IMR-90 (cell line): ENCODE measurements around the gene ECSCR. TPM values are rescaled to one million over a fixed set of nuclear protein-coding genes. Genes with fewer than 3 reads are reported as not detected.

Experiments used
- ATAC-seq: fragments of 200-7000 bp; cut with Tn5 transposase; 2 replicates; pipeline ENCODE4 v1.9.1; 2020; ENCODE audit warnings: low read depth, mild to moderate bottlenecking, moderate library complexity
- BruUV-seq: library from RNA; stranded (reverse); fragments of 400-500 nt; replicated peaks from 2 replicates; lab custom pipeline; 2021; lab: Mats Ljungman, UMichigan
- CTCF ChIA-PET: fragments of 300-600 bp; formaldehyde crosslinking; extraction: SDS; loops from one replicate; lab custom pipeline; 2021; ENCODE audit warnings: antibody characterized with exemption; lab: Yijun Ruan, JAX
- POLR2A ChIA-PET: fragments of 300-600 bp; sonication (Branson Sonifier 250); formaldehyde crosslinking; loops from one replicate; lab custom pipeline; 2022; ENCODE audit warnings: antibody characterized with exemption; ENCODE audit not compliant: unreplicated experiment; lab: Charles Lee
- DNase-seq: peaks from one replicate; pipeline ENCODE4 v3.0.0; 2013
- H2AFZ ChIP-seq: replicated peaks from 2 replicates; pipeline ENCODE3; 2013; ENCODE audit warnings: low read length, mild to moderate bottlenecking; ENCODE audit not compliant: poor library complexity
- H2AK5ac ChIP-seq: 2 replicates; pipeline ENCODE4 v1.6.1; 2013; ENCODE audit warnings: low read depth, low read length, inconsistent platforms
- H2AK9ac ChIP-seq: replicated peaks from 2 replicates; pipeline ENCODE3; 2013; ENCODE audit warnings: mild to moderate bottlenecking, low read depth, low read length, moderate library complexity; ENCODE audit not compliant: poor library complexity
- H2BK120ac ChIP-seq: 2 replicates; pipeline ENCODE4 v1.6.1; 2013; ENCODE audit warnings: low read depth, low read length, inconsistent platforms
- H2BK15ac ChIP-seq: 3 replicates; pipeline ENCODE4 v1.6.1; 2013; ENCODE audit warnings: low read depth, low read length, inconsistent platforms
- H2BK20ac ChIP-seq: 2 replicates; pipeline ENCODE4 v1.6.1; 2013; ENCODE audit warnings: low read depth, mild to moderate bottlenecking, inconsistent platforms, low read length, moderate library complexity
- H2BK5ac ChIP-seq: 2 replicates; pipeline ENCODE4 v1.6.1; 2013; ENCODE audit warnings: mild to moderate bottlenecking, low read depth, low read length, inconsistent platforms; ENCODE audit not compliant: poor library complexity, severe bottlenecking
- H3K14ac ChIP-seq: replicated peaks from 2 replicates; pipeline ENCODE4 v1.6.1; 2013; ENCODE audit warnings: low read depth, low read length, inconsistent platforms
- H3K18ac ChIP-seq: 2 replicates; pipeline ENCODE4 v1.6.1; 2013; ENCODE audit warnings: low read depth, low read length, control low read depth
- H3K23ac ChIP-seq: 2 replicates; pipeline ENCODE4 v1.6.1; 2013; ENCODE audit warnings: low read depth, low read length, inconsistent platforms
- H3K27ac ChIP-seq: 2 replicates; pipeline ENCODE4 v1.5.1; 2013; ENCODE audit warnings: mild to moderate bottlenecking, control low read depth, low read length; ENCODE audit not compliant: insufficient read depth
- H3K27me3 ChIP-seq: 2 replicates; pipeline ENCODE4 v1.6.1; 2013; ENCODE audit warnings: low read length; ENCODE audit not compliant: control insufficient read depth, insufficient read depth
- H3K36me3 ChIP-seq: 2 replicates; pipeline ENCODE4 v1.6.1; 2013; ENCODE audit warnings: low read length, mixed read lengths; ENCODE audit not compliant: control insufficient read depth, insufficient read depth
- H3K4ac ChIP-seq: 2 replicates; pipeline ENCODE4 v1.6.1; 2013; ENCODE audit warnings: low read depth, low read length, inconsistent platforms
- H3K4me1 ChIP-seq: 2 replicates; pipeline ENCODE4 v1.6.1; 2013; ENCODE audit warnings: low read length, mixed read lengths; ENCODE audit not compliant: control insufficient read depth, insufficient read depth
- H3K4me2 ChIP-seq: 2 replicates; pipeline ENCODE4 v1.6.1; 2013; ENCODE audit warnings: low read depth, mild to moderate bottlenecking, control low read depth, low read length, moderate library complexity
- H3K4me3 ChIP-seq: 2 replicates; pipeline ENCODE4 v1.5.1; 2013; ENCODE audit warnings: low read depth, mild to moderate bottlenecking, control low read depth, low read length, moderate library complexity; ENCODE audit not compliant: insufficient read depth
- H3K56ac ChIP-seq: 2 replicates; pipeline ENCODE4 v1.6.1; 2013; ENCODE audit warnings: low read length, inconsistent platforms; ENCODE audit not compliant: insufficient read depth; ENCODE audit errors: extremely low read depth
- H3K79me1 ChIP-seq, 2 experiments: 2 replicates each; pipeline ENCODE4 v1.6.1; 2013; ENCODE audit warnings: low read length in 2 of 2, inconsistent platforms in 1 of 2, low read depth in 1 of 2
- H3K9ac ChIP-seq: 2 replicates; pipeline ENCODE4 v1.6.1; 2013; ENCODE audit warnings: low read depth, low read length, control low read depth
- H3K9me1 ChIP-seq: 2 replicates; pipeline ENCODE4 v1.6.1; 2013; ENCODE audit warnings: low read length, inconsistent platforms; ENCODE audit not compliant: insufficient read depth
- H3K9me3 ChIP-seq: 2 replicates; pipeline ENCODE4 v1.6.1; 2013; ENCODE audit warnings: low read length; ENCODE audit not compliant: control insufficient read depth, insufficient read depth
- H4K20me1 ChIP-seq: 2 replicates; pipeline ENCODE4 v1.6.1; 2013; ENCODE audit warnings: low read length, inconsistent platforms; ENCODE audit not compliant: insufficient read depth
- H4K5ac ChIP-seq: 2 replicates; pipeline ENCODE4 v1.6.1; 2013; ENCODE audit warnings: mild to moderate bottlenecking, low read depth, low read length, control low read depth
- H4K8ac ChIP-seq, 2 experiments: 2 replicates each; pipeline ENCODE4 v1.6.1; 2013; ENCODE audit warnings: low read depth in 2 of 2, low read length in 2 of 2, control low read depth in 1 of 2, inconsistent platforms in 1 of 2
- H4K91ac ChIP-seq: 2 replicates; pipeline ENCODE4 v1.6.1; 2013; ENCODE audit warnings: low read depth, low read length, inconsistent platforms; ENCODE audit not compliant: insufficient read depth
- CEBPB ChIP-seq: IDR thresholded peaks from 2 replicates; pipeline ENCODE4 v1.6.1; 2012; ENCODE audit warnings: low read depth, low read length, improper control_type of control experiment
- CHD1 ChIP-seq: IDR thresholded peaks from 2 replicates; pipeline ENCODE4 v1.6.1; 2012; ENCODE audit warnings: low read depth, low read length, improper control_type of control experiment
- ELK1 ChIP-seq: fragments of 150-350 bp; IDR thresholded peaks from 2 replicates; pipeline ENCODE4 v1.6.1; 2016; ENCODE audit warnings: low read depth, mild to moderate bottlenecking, low read length, moderate library complexity, borderline replicate concordance
- FOS ChIP-seq: fragments of 150-350 bp; IDR thresholded peaks from 2 replicates; pipeline ENCODE4 v1.6.1; 2016; ENCODE audit warnings: low read depth, low read length
- SMC3 ChIP-seq: fragments of 150-350 bp; IDR thresholded peaks from 2 replicates; pipeline ENCODE4 v1.6.1; 2016; ENCODE audit warnings: low read depth, mild to moderate bottlenecking, antibody characterized with exemption, low read length, moderate library complexity
- dilution Hi-C: fragments of 300-500 bp; cut with HindIII; formaldehyde crosslinking; loops from one replicate; pipeline ENCODE4 v1.14.3; 2018; ENCODE audit warnings: low sequenced_read_pairs; ENCODE audit not compliant: unreplicated experiment
- in situ Hi-C: fragments of 300-500 bp; cut with MboI; formaldehyde crosslinking; loops from 3 replicates; pipeline ENCODE4 v1.14.3; 2019; ENCODE audit warnings: low sequenced_read_pairs, inconsistent platforms, mixed read lengths
- intact Hi-C: fragments of 100-400 bp; cut with micrococcal nuclease; formaldehyde crosslinking; loops from 2 replicates; pipeline ENCODE4 v1.10.0; 2022
- polyA plus RNA-seq, 3 experiments: library from polyadenylated mRNA; depleted of rRNA; stranded (reverse); fragments of >200 nt; gene quantifications; 2 replicates each; pipeline ENCODE4 v1.2.3, GENCODE V29; 2012; ENCODE audit warnings: low replicate concordance in 1 of 3
- total RNA-seq: library from RNA; depleted of rRNA; stranded (reverse); fragments of >200 nt; gene quantifications from 2 replicates; pipeline ENCODE4 v1.2.3, GENCODE V29; 2012
- TF ChIP-seq, protein P1 (sequence below): conservative IDR thresholded peaks from 2 replicates; pipeline ENCODE4 v1.5.1; 2012; ENCODE audit warnings: mild to moderate bottlenecking, low read depth, low read length, improper control_type of control experiment

ECSCR gene
- total and polyA plus RNA-seq, 2 of the 4 experiments (the other 2 are of a cell fraction), result 3.6 to 3.9 TPM

GRCh38 chr5:139407517-139407916 is 55.0 kb downstream of the ECSCR start:
- H2BK15ac ChIP-seq, result no peak overlapping the region
- POLR2A ChIA-PET, result no interaction called here

More at GRCh38 chr5:139407517-139407916, 55.0 kb downstream of the ECSCR start:
- H4K91ac ChIP-seq, result no peak overlapping the region
- dilution Hi-C loops (loop anchor here (25.0 kb wide), 1 partner anchor 105 kb away; no protein-coding TSS in a partner anchor), intact Hi-C loops (no loop called here), in situ Hi-C loops (no loop called here)
- DNase-seq (no peak), ATAC-seq (no peak)
- H3K36me3 ChIP-seq, result 0 out of 2 replicates have a peak, but pooled peaks cover 1% of the 10 kb centered on the region
- H2BK5ac ChIP-seq, result no peak overlapping the region
- CTCF ChIA-PET, result no interaction called here
- BruUV-seq, result no TSS peak
- no peak overlapping the region for H3K9ac ChIP-seq
- H3K4me1 ChIP-seq, result peaks cover 6% of the 10 kb centered on the region
- no peaks in the 10 kb centered on the region for H3K27me3 ChIP-seq
- no peak overlapping the region for H2BK20ac ChIP-seq
- H2AK9ac ChIP-seq, result no peak overlapping the region
- no peak overlapping the region for H3K4me2 ChIP-seq
- no peak overlapping the region for H4K5ac ChIP-seq
- peaks cover 8% of the 10 kb centered on the region for H3K9me1 ChIP-seq
- H2AFZ ChIP-seq, result no peak overlapping the region
- H3K4ac ChIP-seq, result no peak overlapping the region
- no peak overlapping the region for H3K56ac ChIP-seq
- no peak overlapping the region for H2BK120ac ChIP-seq
- H3K9me3 ChIP-seq, result no peaks in the 10 kb centered on the region
- H4K20me1 ChIP-seq, result no peaks in the 10 kb centered on the region; the same call in 1 of the 2 replicates
- H3K79me1 ChIP-seq, result peaks cover 0 to 13% of the 10 kb centered on the region in 2 experiments; a peak in 1 of 4 replicates
- H3K27ac ChIP-seq, result no peak overlapping the region
- no peak overlapping the region for H3K23ac ChIP-seq
- H3K18ac ChIP-seq, result no peak overlapping the region
- H2AK5ac ChIP-seq, result no peak overlapping the region
- no peak overlapping the region for H3K14ac ChIP-seq
- H3K4me3 ChIP-seq, result no peak overlapping the region
- no peak overlapping the region for H4K8ac ChIP-seq
- TF ChIP-seq FOS (no peak), SMC3 (no peak), CEBPB (no peak), CHD1 (no peak), ELK1 (no peak)
- TF ChIP-seq, protein P1, sequence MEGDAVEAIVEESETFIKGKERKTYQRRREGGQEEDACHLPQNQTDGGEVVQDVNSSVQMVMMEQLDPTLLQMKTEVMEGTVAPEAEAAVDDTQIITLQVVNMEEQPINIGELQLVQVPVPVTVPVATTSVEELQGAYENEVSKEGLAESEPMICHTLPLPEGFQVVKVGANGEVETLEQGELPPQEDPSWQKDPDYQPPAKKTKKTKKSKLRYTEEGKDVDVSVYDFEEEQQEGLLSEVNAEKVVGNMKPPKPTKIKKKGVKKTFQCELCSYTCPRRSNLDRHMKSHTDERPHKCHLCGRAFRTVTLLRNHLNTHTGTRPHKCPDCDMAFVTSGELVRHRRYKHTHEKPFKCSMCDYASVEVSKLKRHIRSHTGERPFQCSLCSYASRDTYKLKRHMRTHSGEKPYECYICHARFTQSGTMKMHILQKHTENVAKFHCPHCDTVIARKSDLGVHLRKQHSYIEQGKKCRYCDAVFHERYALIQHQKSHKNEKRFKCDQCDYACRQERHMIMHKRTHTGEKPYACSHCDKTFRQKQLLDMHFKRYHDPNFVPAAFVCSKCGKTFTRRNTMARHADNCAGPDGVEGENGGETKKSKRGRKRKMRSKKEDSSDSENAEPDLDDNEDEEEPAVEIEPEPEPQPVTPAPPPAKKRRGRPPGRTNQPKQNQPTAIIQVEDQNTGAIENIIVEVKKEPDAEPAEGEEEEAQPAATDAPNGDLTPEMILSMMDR, result no peak
